KMS-11 (cell line): ENCODE data around the gene DDOST.

ENCODE experiments used
- H2AFZ ChIP-seq: fragments of 200-600 bp; sonication (generic); 2 replicates; pipeline ENCODE4 v1.6.1; 2016; ENCODE audit warnings: antibody characterized with exemption, mixed run types, low read depth
- H3K27ac ChIP-seq: fragments of 200-600 bp; sonication (generic); 2 replicates; pipeline ENCODE4 v1.6.1; 2016; ENCODE audit warnings: mild to moderate bottlenecking, mixed run types
- H3K27me3 ChIP-seq: fragments of 200-600 bp; sonication (generic); 2 replicates; pipeline ENCODE4 v1.6.1; 2017; ENCODE audit warnings: mild to moderate bottlenecking, low read depth, mixed run types, moderate library complexity; ENCODE audit not compliant: insufficient read depth
- H3K36me3 ChIP-seq: fragments of 200-600 bp; sonication (generic); 2 replicates; pipeline ENCODE4 v1.6.1; 2017; ENCODE audit warnings: mild to moderate bottlenecking, mixed run types; ENCODE audit not compliant: insufficient read depth
- H3K4me1 ChIP-seq: fragments of 200-600 bp; sonication (generic); 2 replicates; pipeline ENCODE4 v1.6.1; 2016; ENCODE audit warnings: mild to moderate bottlenecking, low read depth, mixed run types; ENCODE audit not compliant: poor library complexity, severe bottlenecking
- H3K4me2 ChIP-seq: fragments of 200-600 bp; sonication (generic); 2 replicates; pipeline ENCODE4 v1.7.0; 2016; ENCODE audit warnings: mild to moderate bottlenecking, mixed run types
- H3K4me3 ChIP-seq: fragments of 200-600 bp; sonication (generic); IDR thresholded peaks from 2 replicates; pipeline ENCODE4 v1.6.1; 2017; ENCODE audit warnings: low read depth, low read length, mixed read lengths; ENCODE audit not compliant: insufficient read depth
- H3K79me2 ChIP-seq: fragments of 200-600 bp; sonication (generic); 2 replicates; pipeline ENCODE4 v1.6.1; 2016; ENCODE audit warnings: low read depth, mixed run types; ENCODE audit not compliant: insufficient read depth
- H3K9ac ChIP-seq: fragments of 200-600 bp; sonication (generic); 2 replicates; pipeline ENCODE4 v1.6.1; 2016; ENCODE audit warnings: mild to moderate bottlenecking, mixed run types
- H4K20me1 ChIP-seq: fragments of 200-600 bp; sonication (generic); 2 replicates; pipeline ENCODE4 v1.6.1; 2016; ENCODE audit warnings: mild to moderate bottlenecking, mixed run types; ENCODE audit not compliant: insufficient read depth
- CTCF ChIP-seq: fragments of 200-600 bp; sonication (generic); conservative IDR thresholded peaks from 2 replicates; pipeline ENCODE4 v1.6.1; 2017; ENCODE audit warnings: low read depth, mild to moderate bottlenecking, antibody characterized with exemption, low read length, moderate library complexity, mixed read lengths

The DDOST gene

DNA sequence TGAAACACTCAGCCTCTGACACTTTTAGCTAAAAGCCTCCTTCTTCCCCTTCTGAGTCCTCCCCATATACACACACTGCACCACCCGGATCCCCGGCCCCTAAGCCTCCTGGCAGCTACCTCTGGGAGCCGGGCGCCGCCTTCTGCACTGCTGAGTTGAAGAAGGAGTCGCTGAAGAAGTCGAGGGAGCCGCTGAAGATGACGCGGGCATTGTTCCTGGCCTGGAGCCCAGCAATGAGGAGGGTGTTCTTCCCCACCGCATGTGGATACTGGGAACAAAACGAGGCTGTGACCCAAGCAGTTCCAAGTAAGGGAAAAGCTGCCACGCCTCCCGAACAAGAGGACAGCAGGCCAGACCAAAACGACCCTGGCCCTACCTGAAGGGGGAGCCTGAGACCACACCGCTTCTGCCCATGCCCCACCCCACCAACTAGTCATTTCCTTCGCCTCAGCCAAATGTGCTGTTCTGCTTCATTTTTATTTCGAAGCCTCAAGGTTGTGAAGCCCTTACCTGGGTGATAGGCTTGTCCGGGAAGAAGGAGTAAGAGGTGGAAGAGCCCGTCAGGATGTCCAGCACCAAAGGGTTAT lies 7.0 kb downstream of the DDOST start:
- no peak overlapping the region for H3K4me3 ChIP-seq
- no peak overlapping the region for H2AFZ ChIP-seq
- H3K9ac ChIP-seq: no peak overlapping the region
- no peaks in the 10 kb centered on the region for H3K27me3 ChIP-seq
- H3K36me3 ChIP-seq: no peaks in the 10 kb centered on the region
- H4K20me1 ChIP-seq: no peaks in the 10 kb centered on the region
- TF ChIP-seq CTCF: no peak
- no peak overlapping the region for H3K4me2 ChIP-seq
- peaks cover 3% of the 10 kb centered on the region for H3K4me1 ChIP-seq
- peaks cover 10% of the 10 kb centered on the region for H3K79me2 ChIP-seq
- H3K27ac ChIP-seq: no peak overlapping the region

DNA sequence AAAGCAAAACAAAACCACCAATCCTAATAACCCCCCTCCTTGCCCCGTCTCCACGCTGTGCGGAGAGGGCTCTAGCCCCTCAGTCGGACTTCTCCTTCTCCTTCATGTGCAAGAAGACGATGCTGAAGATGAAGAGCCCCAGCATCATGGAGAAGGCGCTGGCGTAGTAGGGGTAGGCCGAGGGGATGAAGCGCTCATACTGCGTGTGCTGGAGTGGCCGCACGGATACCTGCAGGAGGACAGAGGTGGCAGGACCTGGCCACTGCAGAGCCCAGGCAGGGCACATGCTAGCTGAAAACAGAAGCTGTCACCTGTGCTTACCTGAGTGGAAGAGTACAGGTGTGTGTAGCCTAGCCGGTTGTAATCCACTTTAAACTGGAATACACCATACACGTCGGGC lies 8.9 kb downstream of the DDOST start:
- Histone ChIP-seq H3K36me3 (no peaks in the 10 kb centered on the region), H3K9ac (no peak overlapping the region), H3K27ac (no peak overlapping the region), H3K4me3 (no peak overlapping the region), H3K27me3 (no peaks in the 10 kb centered on the region), H3K4me1 (no peaks in the 10 kb centered on the region), H3K4me2 (no peak overlapping the region), H4K20me1 (no peaks in the 10 kb centered on the region), H2AFZ (no peak overlapping the region), H3K79me2 (no peaks in the 10 kb centered on the region)
- no peak for TF ChIP-seq CTCF

GRCh38 chr1:20648946-20649345 lies 12.2 kb downstream of the DDOST start:
- Histone ChIP-seq H3K36me3 (no peaks in the 10 kb centered on the region), H3K9ac (no peak overlapping the region), H3K27ac (no peak overlapping the region), H3K27me3 (no peaks in the 10 kb centered on the region), H3K4me1 (no peaks in the 10 kb centered on the region), H3K4me3 (no peak overlapping the region), H3K79me2 (no peaks in the 10 kb centered on the region), H2AFZ (no peak overlapping the region), H3K4me2 (no peak overlapping the region), H4K20me1 (no peaks in the 10 kb centered on the region)
- TF ChIP-seq CTCF: no peak

DNA sequence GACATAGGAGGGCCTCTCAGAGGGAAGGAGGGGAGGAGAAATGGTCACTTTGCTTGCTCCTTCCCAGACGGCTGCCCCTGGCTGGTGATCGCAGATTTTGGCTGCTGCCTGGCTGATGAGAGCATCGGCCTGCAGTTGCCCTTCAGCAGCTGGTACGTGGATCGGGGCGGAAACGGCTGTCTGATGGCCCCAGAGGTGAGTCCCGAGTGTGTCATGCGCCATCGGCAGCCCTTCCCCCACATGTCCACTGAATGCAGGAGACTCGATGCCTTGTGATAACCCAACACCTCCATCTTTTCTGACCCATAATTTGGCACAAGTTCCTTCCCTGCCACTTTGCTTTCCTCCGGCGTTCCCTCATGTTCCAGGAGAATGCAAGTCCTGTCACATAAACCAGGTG lies 12.7 kb downstream of the DDOST start:
- no peaks in the 10 kb centered on the region for H4K20me1 ChIP-seq
- no peaks in the 10 kb centered on the region for H3K79me2 ChIP-seq
- no peak for TF ChIP-seq CTCF
- no peak overlapping the region for H3K4me2 ChIP-seq
- no peak overlapping the region for H2AFZ ChIP-seq
- H3K9ac ChIP-seq: no peak overlapping the region
- H3K27me3 ChIP-seq: no peaks in the 10 kb centered on the region
- no peak overlapping the region for H3K27ac ChIP-seq
- H3K36me3 ChIP-seq: no peaks in the 10 kb centered on the region
- no peaks in the 10 kb centered on the region for H3K4me1 ChIP-seq
- no peak overlapping the region for H3K4me3 ChIP-seq
